CD8-positive, alpha-beta memory T cell (primary cell): ENCODE results near the gene TRMT44. TPM values are rescaled to one million over a fixed set of nuclear protein-coding genes. Genes with fewer than 3 reads are reported as not detected.

Source experiments
- CTCF ChIA-PET: fragments of 350-600 bp; sonication (Branson Sonifier 250); formaldehyde crosslinking; loops from one replicate; lab custom pipeline; 2021; ENCODE audit warnings: antibody characterized with exemption; lab: Charles Lee
- POLR2A ChIA-PET: fragments of 350-600 bp; sonication (Branson Sonifier 250); formaldehyde crosslinking; loops from one replicate; lab custom pipeline; 2021; ENCODE audit warnings: antibody characterized with exemption; lab: Charles Lee
- DNase-seq, 5 donors: peaks; one replicate each; pipeline versions ENCODE4 v3.0.0 to v3.0.0-alpha.2; 2020 to 2022; ENCODE audit warnings: mixed read lengths in 1 of 5
- H3K27ac ChIP-seq: one replicate; pipeline ENCODE4 v1.7.0; 2013; ENCODE audit warnings: low read depth, mild to moderate bottlenecking, low read length, moderate library complexity
- H3K27me3 ChIP-seq: 2 replicates; pipeline ENCODE4 v1.7.0; 2013; ENCODE audit warnings: low read length, mild to moderate bottlenecking; ENCODE audit not compliant: insufficient read depth, poor library complexity, severe bottlenecking
- H3K36me3 ChIP-seq: 2 replicates; pipeline ENCODE4 v1.7.0; 2013; ENCODE audit warnings: mild to moderate bottlenecking, low read length, moderate library complexity; ENCODE audit not compliant: insufficient read depth
- H3K4me1 ChIP-seq: 2 replicates; pipeline ENCODE4 v1.7.0; 2013; ENCODE audit warnings: mild to moderate bottlenecking, low read length, moderate library complexity; ENCODE audit not compliant: insufficient read depth
- H3K4me3 ChIP-seq: 2 replicates; pipeline ENCODE4 v1.7.0; 2013; ENCODE audit warnings: mild to moderate bottlenecking, low read length
- H3K9me3 ChIP-seq: 2 replicates; pipeline ENCODE4 v1.7.0; 2013; ENCODE audit warnings: mild to moderate bottlenecking, low read length
- H3K27ac Mint-ChIP-seq, 8 donors: one replicate each; pipeline ENCODE4 v1.8.0; 2020 to 2021; ENCODE audit warnings: mixed read lengths in 8 of 8, mild to moderate bottlenecking in 6 of 8, inconsistent platforms in 3 of 8, moderate library complexity in 3 of 8
- H3K27me3 Mint-ChIP-seq, 2 donors: one replicate each; pipeline ENCODE4 v1.8.0; 2020 to 2021; ENCODE audit warnings: mixed read lengths in 2 of 2, mild to moderate bottlenecking in 1 of 2, moderate library complexity in 1 of 2
- H3K36me3 Mint-ChIP-seq, 3 donors: one replicate each; pipeline ENCODE4 v1.8.0; 2020 to 2021; ENCODE audit warnings: mixed read lengths in 3 of 3, inconsistent platforms in 1 of 3, mild to moderate bottlenecking in 1 of 3
- H3K4me1 Mint-ChIP-seq, 3 donors: one replicate each; pipeline ENCODE4 v1.8.0; 2020 to 2021; ENCODE audit warnings: mixed read lengths in 3 of 3, inconsistent platforms in 1 of 3, mild to moderate bottlenecking in 1 of 3
- H3K4me3 Mint-ChIP-seq, 7 donors: one replicate each; pipeline ENCODE4 v1.8.0; 2020 to 2021; ENCODE audit warnings: mixed read lengths in 7 of 7, mild to moderate bottlenecking in 6 of 7, moderate library complexity in 4 of 7, inconsistent platforms in 2 of 7
- H3K9me3 Mint-ChIP-seq, 5 donors: one replicate each; pipeline ENCODE4 v1.8.0; 2020 to 2022; ENCODE audit warnings: mixed read lengths in 5 of 5, mild to moderate bottlenecking in 3 of 5, moderate library complexity in 2 of 5, inconsistent platforms in 1 of 5
- polyA plus RNA-seq: library from polyadenylated mRNA; unstranded; fragments of 300-500 nt; fragmentation: Illumina TruSeq; gene quantifications from one replicate; pipeline ENCODE4 v1.2.3, GENCODE V29; 2021
- total RNA-seq, 2 experiments: library from RNA; stranded (reverse); gene quantifications; one replicate each; pipeline ENCODE4 v1.2.3, GENCODE V29; 2021

The TRMT44 gene
- total and polyA plus RNA-seq, 3 experiments from 2014 or later = 13.8 to 25.6 (median 25.2) TPM

GRCh38 chr4:8494983-8495548, 54.5 kb downstream of the TRMT44 start:
- Histone ChIP-seq H3K27ac (no peak overlapping the region), H3K9me3 (no peaks in the 10 kb centered on the region), H3K4me3 (no peak overlapping the region), H3K27me3 (no peaks in the 10 kb centered on the region), H3K4me1 (no peaks in the 10 kb centered on the region), H3K36me3 (no peaks in the 10 kb centered on the region)
- Mint-ChIP-seq H3K4me3 (no peak overlapping the region), H3K27ac (no peak overlapping the region), H3K4me1 (no peaks in the 10 kb centered on the region), H3K9me3 (peaks cover 9 to 11% (median 11%) of the 10 kb centered on the region in 5 donors), H3K27me3 (peaks cover 0 to 3% of the 10 kb centered on the region in 2 donors), H3K36me3 (peaks cover 0 to 20% (median 0%) of the 10 kb centered on the region in 3 donors)
- ChIA-PET CTCF (no interaction called here), POLR2A (no interaction called here)
- no peak for DNase-seq

DNA sequence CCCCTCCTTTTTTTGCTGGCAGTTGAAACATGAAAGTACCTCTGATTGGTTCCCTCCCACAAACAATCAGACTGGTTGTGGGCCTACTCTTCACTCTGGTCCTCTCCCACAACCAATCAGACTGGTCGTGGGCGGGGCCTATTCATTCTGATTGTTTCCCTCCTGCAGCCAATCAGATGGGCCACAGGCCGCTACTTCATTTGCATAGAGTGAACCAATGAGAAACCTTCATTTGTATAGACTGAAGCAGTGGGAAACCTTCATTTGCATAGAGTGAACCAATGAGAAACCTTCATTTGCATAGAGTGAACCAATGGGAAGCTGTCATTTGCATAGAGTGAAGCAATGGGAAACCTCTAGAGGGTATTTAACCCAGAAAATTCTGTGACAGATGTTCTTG, 55.2 kb downstream of the TRMT44 start:
- Mint-ChIP-seq H3K27me3 (peaks cover 0 to 3% of the 10 kb centered on the region in 2 donors), H3K27ac (no peak overlapping the region), H3K36me3 (peaks cover 0 to 20% (median 0%) of the 10 kb centered on the region in 3 donors), H3K4me1 (no peaks in the 10 kb centered on the region), H3K4me3 (no peak overlapping the region), H3K9me3 (peaks cover 9 to 11% (median 11%) of the 10 kb centered on the region in 5 donors)
- no peaks in the 10 kb centered on the region for H3K9me3 ChIP-seq
- no peak overlapping the region for H3K4me3 ChIP-seq
- ChIA-PET CTCF (no interaction called here), POLR2A (no interaction called here)
- no peak for DNase-seq
- H3K27me3 ChIP-seq = no peaks in the 10 kb centered on the region
- H3K4me1 ChIP-seq = no peaks in the 10 kb centered on the region
- no peaks in the 10 kb centered on the region for H3K36me3 ChIP-seq
- no peak overlapping the region for H3K27ac ChIP-seq

DNA sequence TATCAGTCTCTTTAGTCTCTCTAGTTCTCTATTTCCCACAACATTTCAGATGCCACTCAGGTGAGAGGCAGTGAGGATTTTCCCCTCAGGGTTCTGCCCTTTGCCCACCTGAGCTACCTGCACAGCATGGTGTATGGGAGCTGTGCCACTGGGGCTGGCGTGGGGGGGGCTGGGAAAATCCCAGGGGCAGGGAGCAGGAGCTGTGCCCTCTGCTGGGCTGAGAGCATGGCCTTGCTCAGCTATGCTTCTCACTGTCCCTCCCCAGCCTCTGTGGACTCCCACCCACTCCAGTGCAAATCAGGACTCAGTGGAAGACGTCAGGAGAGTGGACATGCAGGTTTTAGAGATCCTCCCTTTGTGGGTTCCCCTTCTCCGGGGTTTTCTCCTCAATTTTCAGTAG, 57.2 kb downstream of the TRMT44 start:
- peaks cover 9 to 11% (median 11%) of the 10 kb centered on the region in 5 donors for H3K9me3 Mint-ChIP-seq
- no peak overlapping the region for H3K27ac Mint-ChIP-seq
- ChIA-PET POLR2A (no interaction called here), CTCF (no interaction called here)
- no peaks in the 10 kb centered on the region for H3K36me3 ChIP-seq
- no peaks in the 10 kb centered on the region for H3K4me1 ChIP-seq
- peaks cover 0 to 3% of the 10 kb centered on the region in 2 donors for H3K27me3 Mint-ChIP-seq
- H3K4me3 ChIP-seq = no peak overlapping the region
- H3K4me3 Mint-ChIP-seq = no peak overlapping the region
- H3K9me3 ChIP-seq = no peaks in the 10 kb centered on the region
- no peaks in the 10 kb centered on the region for H3K4me1 Mint-ChIP-seq
- H3K27me3 ChIP-seq = no peaks in the 10 kb centered on the region
- peaks cover 0 to 11% (median 0%) of the 10 kb centered on the region in 3 donors for H3K36me3 Mint-ChIP-seq
- DNase-seq = no peak
- H3K27ac ChIP-seq = no peak overlapping the region

GRCh38 chr4:8500966-8501365, 60.4 kb downstream of the TRMT44 start:
- Mint-ChIP-seq H3K9me3 (peaks cover 9 to 11% (median 11%) of the 10 kb centered on the region in 5 donors), H3K4me3 (no peak overlapping the region), H3K27me3 (peaks cover 2 to 3% of the 10 kb centered on the region in 2 donors), H3K4me1 (no peaks in the 10 kb centered on the region), H3K27ac (no peak overlapping the region), H3K36me3 (peaks cover 0 to 9% (median 0%) of the 10 kb centered on the region in 3 donors)
- H3K4me1 ChIP-seq = no peaks in the 10 kb centered on the region
- H3K9me3 ChIP-seq = no peaks in the 10 kb centered on the region
- H3K27ac ChIP-seq = no peak overlapping the region
- DNase-seq = no peak
- H3K27me3 ChIP-seq = no peaks in the 10 kb centered on the region
- ChIA-PET CTCF (no interaction called here), POLR2A (no interaction called here)
- H3K36me3 ChIP-seq = no peaks in the 10 kb centered on the region
- H3K4me3 ChIP-seq = no peak overlapping the region

DNA sequence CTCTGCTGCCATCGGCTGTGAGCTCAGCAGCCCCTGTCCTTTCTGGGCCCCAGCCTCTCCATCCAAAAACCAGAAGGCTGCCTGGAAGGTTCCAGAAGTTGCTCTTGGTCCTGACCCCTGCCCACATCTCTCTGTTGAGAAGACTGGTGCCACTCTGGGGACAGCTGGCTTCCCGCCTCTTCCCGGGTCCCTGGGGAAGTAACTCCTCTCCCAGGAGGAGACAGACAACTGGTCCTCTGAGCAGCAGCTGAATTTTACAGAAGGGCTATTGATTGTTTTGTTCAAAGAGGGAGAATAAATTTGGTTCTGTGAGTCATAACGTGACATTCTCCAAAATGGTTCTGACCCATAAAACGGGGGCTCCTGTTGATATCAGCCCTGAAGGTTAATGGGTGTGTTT, 61.2 kb downstream of the TRMT44 start:
- ChIA-PET POLR2A (no interaction called here), CTCF (no interaction called here)
- H3K4me1 Mint-ChIP-seq = no peaks in the 10 kb centered on the region

DNA sequence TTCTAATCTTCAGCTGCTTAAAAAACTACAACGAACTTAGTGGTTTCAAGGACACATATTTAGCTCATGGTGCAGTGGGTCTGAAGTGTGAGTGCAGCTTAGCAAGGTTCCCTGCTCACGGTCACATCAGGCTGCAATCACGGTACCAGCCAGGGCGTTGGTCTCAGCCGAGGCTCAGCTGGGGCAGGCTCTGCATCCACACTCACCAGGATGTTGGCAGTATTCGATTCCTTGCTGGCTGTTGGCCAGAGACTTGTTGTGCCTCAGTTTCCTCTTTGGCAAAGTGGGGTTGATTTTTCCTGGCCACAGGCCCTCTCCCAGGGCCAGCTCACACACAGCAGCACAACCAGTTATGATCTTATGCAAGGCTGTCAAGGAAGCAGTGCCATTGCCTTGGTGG, 61.8 kb downstream of the TRMT44 start:
- Mint-ChIP-seq H3K36me3 (peaks cover 0 to 4% (median 0%) of the 10 kb centered on the region in 3 donors), H3K27me3 (peaks cover 2 to 3% of the 10 kb centered on the region in 2 donors), H3K9me3 (peaks cover 2 to 8% (median 6%) of the 10 kb centered on the region in 5 donors), H3K4me1 (no peaks in the 10 kb centered on the region), H3K4me3 (no peak overlapping the region), H3K27ac (no peak overlapping the region)
- no peak for DNase-seq
- Histone ChIP-seq H3K9me3 (no peaks in the 10 kb centered on the region), H3K4me3 (no peak overlapping the region), H3K4me1 (no peaks in the 10 kb centered on the region), H3K27ac (no peak overlapping the region), H3K36me3 (no peaks in the 10 kb centered on the region), H3K27me3 (no peaks in the 10 kb centered on the region)
- POLR2A ChIA-PET = no interaction called here
- CTCF ChIA-PET = no interaction called here

More for the DNA sequence above, 61.2 kb downstream of the TRMT44 start:
- Mint-ChIP-seq H3K36me3 (peaks cover 0 to 9% (median 0%) of the 10 kb centered on the region in 3 donors), H3K27me3 (peaks cover 2 to 3% of the 10 kb centered on the region in 2 donors), H3K4me3 (no peak overlapping the region), H3K27ac (peak overlapping the region in 1 of 8 donors; percentile 54), H3K9me3 (peaks cover 5 to 11% (median 8%) of the 10 kb centered on the region in 5 donors)
- Histone ChIP-seq H3K27me3 (no peaks in the 10 kb centered on the region), H3K4me1 (no peaks in the 10 kb centered on the region), H3K9me3 (no peaks in the 10 kb centered on the region), H3K4me3 (no peak overlapping the region), H3K27ac (no peak overlapping the region), H3K36me3 (no peaks in the 10 kb centered on the region)
- DNase-seq = no peak

- no peaks in the 10 kb centered on the region for H3K9me3 ChIP-seq
- Mint-ChIP-seq H3K4me1 (no peaks in the 10 kb centered on the region), H3K36me3 (peaks cover 0 to 3% (median 0%) of the 10 kb centered on the region in 3 donors), H3K4me3 (no peak overlapping the region), H3K27ac (no peak overlapping the region), H3K27me3 (peaks cover 2 to 3% of the 10 kb centered on the region in 2 donors), H3K9me3 (peaks cover 0 to 3% (median 3%) of the 10 kb centered on the region in 5 donors)
- H3K4me3 ChIP-seq = no peak overlapping the region
- no peak overlapping the region for H3K27ac ChIP-seq
- POLR2A ChIA-PET = no interaction called here
- H3K4me1 ChIP-seq = no peaks in the 10 kb centered on the region
- no peaks in the 10 kb centered on the region for H3K36me3 ChIP-seq
- DNase-seq = no peak
- CTCF ChIA-PET = no interaction called here
- H3K27me3 ChIP-seq = no peaks in the 10 kb centered on the region
Observed at GRCh38 chr4:8502836-8503585, 62.4 kb downstream of the TRMT44 start.

DNA sequence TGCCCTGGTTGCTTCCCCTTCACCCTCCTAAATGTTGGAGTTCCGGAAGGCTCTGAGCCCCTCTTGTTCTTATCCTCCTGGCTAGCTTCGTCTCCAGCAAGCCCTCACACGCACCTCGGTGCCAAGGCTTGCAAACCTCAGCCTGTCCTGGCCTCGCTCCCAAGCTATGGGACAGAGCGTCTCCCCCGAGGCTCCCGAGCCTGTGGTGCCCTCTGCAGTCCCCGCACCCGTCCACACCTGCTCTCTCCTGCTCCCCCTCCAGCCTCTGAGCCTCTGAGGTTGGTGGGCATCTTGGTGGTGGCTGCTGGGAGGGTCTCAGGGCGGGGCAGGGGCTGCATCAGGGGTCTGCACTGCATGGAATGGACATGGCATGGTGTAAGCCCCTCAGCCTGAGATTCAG, 63.2 kb downstream of the TRMT44 start:
- no peaks in the 10 kb centered on the region for H3K9me3 ChIP-seq
- Mint-ChIP-seq H3K27me3 (peaks cover 2 to 3% of the 10 kb centered on the region in 2 donors), H3K27ac (peak overlapping the region in 1 of 8 donors; percentile 41), H3K9me3 (no peaks in the 10 kb centered on the region), H3K4me1 (no peaks in the 10 kb centered on the region), H3K36me3 (no peaks in the 10 kb centered on the region), H3K4me3 (no peak overlapping the region)
- no peak overlapping the region for H3K4me3 ChIP-seq
- H3K27me3 ChIP-seq = no peaks in the 10 kb centered on the region
- H3K27ac ChIP-seq = no peak overlapping the region
- no peaks in the 10 kb centered on the region for H3K36me3 ChIP-seq
- no peaks in the 10 kb centered on the region for H3K4me1 ChIP-seq
- DNase-seq = no peak
- ChIA-PET CTCF (no interaction called here), POLR2A (no interaction called here)
